ENCODE measurements around the gene MTCH1.

Gene MTCH1

GRCh38 chr6:36985808-36986703 lies at the start of gene MTCH1:
Gene MTCH1, minus strand, starts transcription at chr6:36986196. Its CDS starts 23 bp downstream, at chr6:36986173.
- peak; percentile 64 for DNase-seq (ENCODE audit: low read depth)
- peak within 1 kb of the TSS; percentile 98 for H3K4me3 ChIP-seq (ENCODE audit: low read depth, low read length)

DNA sequence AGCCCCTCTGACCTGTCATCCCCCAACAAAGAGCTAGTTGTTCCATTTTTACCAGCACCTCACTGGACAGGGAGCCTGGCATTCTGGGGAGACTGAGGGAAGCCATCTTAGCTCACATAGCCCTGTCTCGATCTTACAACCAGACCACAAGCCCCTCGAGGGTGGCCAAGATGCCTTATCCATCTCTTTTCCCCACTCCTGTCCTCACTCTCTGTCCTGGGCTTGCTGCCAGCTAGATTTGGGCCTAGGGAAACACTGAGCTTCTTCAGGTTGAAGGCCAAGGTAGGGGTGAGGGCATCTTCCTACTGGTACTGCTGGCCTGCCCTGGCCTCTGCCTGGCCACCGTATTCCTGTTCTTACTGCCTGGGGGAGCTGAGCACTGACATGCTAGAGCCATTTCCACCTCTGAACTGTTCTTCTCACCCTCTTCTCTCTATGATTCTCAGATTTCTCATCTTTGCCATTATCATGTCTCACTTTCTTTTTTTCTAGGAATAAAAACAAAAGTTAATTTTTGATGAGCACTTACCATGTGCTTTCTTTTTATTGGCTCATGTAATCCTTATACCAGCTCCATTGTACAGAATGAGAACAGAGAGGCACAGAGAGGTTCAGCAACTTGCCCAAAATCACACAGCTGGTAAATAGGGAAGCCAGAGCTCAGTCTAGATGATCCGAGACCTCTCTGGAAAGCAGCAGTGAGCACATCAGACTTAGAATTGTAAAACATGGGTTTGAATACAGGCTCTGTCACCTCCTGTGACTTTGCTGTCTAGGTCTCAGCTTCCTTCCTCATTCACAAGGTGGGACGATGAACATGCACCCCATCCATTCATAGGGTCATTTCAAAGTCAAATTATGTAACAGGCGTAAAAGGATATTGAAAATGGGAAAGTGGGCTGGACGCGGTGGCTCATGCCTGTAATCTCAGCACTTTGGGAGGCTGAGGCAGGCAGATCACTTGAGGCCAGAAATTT lies 48.1 kb upstream of the MTCH1 start:
- no peak for DNase-seq (ENCODE audit: low read depth)
- H3K4me3 ChIP-seq (ENCODE audit: low read depth, low read length), result no peak overlapping the region

DNA sequence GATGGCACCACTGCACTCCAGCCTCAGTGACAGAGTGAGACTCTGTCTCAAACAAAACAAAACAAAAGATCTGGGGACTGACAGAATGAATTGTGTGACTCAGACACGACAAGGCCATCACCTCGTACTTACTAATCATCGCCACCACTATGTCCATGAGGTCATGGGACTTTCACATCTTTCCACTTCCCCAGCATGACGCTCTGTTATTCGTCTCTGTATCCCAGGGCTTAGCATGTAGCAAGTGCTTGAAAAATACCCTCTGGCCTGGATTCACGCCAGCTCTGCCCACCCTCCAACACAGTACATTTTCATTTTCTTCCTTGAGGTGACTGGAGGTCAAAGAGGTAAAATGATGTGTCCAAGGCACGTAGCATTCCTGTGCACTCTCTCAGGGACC lies 47.3 kb upstream of the MTCH1 start:
- DNase-seq (ENCODE audit: low read depth), result no peak
- H3K4me3 ChIP-seq (ENCODE audit: low read depth, low read length), result no peak overlapping the region

GRCh38 chr6:37032239-37032638 lies 46.2 kb upstream of the MTCH1 start:
- H3K4me3 ChIP-seq (ENCODE audit: low read depth, low read length), result no peak overlapping the region
- DNase-seq (ENCODE audit: low read depth), result no peak

GRCh38 chr6:37030599-37030998 lies 44.6 kb upstream of the MTCH1 start:
- H3K4me3 ChIP-seq (ENCODE audit: low read depth, low read length), result no peak overlapping the region
- DNase-seq (ENCODE audit: low read depth), result no peak

GRCh38 chr6:37029249-37029971 lies 43.4 kb upstream of the MTCH1 start:
- peak; percentile 57 for DNase-seq (ENCODE audit: low read depth)
- H3K4me3 ChIP-seq (ENCODE audit: low read depth, low read length), result no peak overlapping the region

- H3K4me3 ChIP-seq (ENCODE audit: low read depth, low read length), result no peak overlapping the region
- DNase-seq (ENCODE audit: low read depth), result no peak
These were observed 41.9 kb upstream of the MTCH1 start for GRCh38 chr6:37027811-37028469.

GRCh38 chr6:37027036-37027720 lies 41.2 kb upstream of the MTCH1 start:
- H3K4me3 ChIP-seq (ENCODE audit: low read depth, low read length), result no peak overlapping the region
- DNase-seq (ENCODE audit: low read depth), result no peak

DNA sequence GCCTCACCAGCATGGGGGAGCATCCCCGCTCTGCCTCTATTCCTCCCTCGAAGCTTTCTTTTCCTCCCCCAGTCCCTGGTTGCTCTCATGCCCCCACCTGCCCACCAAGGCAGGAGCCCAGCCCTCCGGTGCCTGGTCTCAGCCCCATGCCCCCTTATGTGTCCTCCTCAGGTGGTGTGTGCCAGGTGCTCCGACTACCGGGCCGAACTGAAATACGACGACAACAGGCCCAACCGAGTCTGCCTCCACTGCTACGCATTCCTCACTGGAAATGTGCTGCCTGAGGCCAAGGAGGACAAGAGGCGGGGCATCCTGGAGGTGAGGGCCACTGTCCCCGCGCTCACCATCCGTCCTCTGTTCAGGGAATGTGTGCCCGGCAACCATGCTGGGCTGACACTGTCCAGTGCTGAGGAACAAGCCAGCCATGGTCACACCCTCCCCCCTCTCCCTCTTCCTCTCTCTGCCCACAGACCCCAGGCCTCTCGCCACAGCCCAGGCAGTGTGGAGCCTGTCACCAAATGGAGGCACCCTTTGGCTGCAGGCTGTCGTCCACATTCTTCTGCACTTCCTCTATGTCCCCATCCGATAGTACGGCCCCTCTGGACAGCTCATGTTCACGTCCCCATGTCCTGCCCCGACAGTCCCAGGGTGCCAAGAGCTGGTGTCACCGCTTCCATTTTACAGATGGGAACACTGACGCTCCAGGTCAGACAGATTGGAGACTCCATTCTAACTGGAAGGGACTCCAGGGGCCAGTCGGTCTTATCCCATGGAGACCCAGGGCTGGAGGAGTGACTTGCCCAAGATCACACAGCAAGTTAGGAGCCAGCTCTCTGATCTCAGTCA lies 39.8 kb upstream of the MTCH1 start:
- DNase-seq (ENCODE audit: low read depth), result no peak
- no peak overlapping the region for H3K4me3 ChIP-seq (ENCODE audit: low read depth, low read length)

GRCh38 chr6:37024656-37025337 lies 38.8 kb upstream of the MTCH1 start:
- no peak overlapping the region for H3K4me3 ChIP-seq (ENCODE audit: low read depth, low read length)
- DNase-seq (ENCODE audit: low read depth), result no peak

DNA sequence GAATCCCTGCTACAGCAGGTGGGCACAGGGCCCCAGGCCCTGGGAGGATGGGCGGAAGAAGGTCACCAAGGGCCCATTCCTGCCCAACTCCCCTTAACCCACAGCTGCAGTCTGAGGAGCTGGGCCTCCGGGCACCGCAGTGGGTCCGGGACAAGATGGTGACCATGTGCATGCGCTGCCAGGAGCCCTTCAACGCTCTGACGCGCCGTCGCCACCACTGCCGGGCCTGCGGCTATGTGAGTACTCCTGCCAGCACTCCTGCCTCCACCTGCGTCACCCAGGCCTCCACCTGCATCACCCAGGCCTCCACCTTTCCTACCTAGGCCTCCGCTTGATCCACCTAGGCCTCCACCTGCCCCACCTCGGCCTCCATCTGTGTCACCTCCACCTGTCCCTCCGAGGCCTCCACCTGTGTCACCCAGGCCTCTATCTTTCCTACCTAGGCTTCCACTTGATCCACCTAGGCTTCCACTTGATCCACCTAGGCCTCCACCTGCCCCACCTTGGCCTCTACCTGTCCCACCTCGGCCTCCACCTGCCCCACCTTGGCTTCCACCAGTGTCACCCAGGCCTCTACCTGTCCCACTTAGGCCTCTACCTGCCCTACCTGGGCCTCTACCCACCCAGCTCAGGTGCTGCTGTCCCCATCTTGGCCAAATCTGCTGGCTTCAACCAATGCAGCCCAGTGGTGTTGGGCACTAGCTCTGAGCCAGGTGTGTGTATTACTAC lies 36.3 kb upstream of the MTCH1 start:
- no peak overlapping the region for H3K4me3 ChIP-seq (ENCODE audit: low read depth, low read length)
- no peak for DNase-seq (ENCODE audit: low read depth)

DNA sequence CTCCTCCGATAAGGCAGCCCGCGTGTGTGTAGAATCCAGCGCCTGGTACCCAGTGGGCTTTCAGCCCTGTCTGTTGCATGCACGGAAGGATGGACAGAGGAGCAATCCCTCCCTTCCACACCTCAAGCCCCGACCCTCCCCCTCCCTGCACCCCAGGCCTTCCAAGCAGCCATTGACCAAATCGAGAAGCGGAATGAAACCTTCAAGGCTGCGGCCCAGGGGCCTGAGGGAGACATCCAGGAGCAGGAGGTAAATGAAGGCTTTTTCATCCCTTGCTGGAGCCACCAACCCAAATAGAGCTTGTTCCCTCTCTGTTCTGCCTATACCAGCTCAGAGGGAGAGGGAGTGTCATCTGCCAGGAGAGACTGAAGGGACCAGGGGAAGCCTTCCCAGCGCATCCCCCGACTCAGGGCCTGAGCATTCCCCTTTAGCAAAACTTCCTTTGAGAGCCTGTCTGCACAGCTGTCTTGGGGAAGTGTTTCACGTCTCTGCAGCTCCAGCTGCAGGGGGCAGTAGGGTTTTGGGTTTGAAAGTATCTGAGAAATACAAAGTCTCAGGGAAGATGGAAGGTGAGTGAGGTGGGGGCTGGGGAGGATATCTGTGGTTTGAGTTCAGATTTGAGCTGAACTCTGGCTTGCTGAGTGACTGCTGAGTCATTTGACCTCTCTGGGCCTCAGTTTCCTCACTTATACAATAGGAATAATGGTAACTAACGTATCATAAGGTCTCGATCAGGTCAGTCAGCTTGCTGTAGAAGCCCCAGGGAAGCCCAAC lies 35.5 kb upstream of the MTCH1 start:
- no peak overlapping the region for H3K4me3 ChIP-seq (ENCODE audit: low read depth, low read length)
- DNase-seq (ENCODE audit: low read depth), result peak; percentile 10

DNA sequence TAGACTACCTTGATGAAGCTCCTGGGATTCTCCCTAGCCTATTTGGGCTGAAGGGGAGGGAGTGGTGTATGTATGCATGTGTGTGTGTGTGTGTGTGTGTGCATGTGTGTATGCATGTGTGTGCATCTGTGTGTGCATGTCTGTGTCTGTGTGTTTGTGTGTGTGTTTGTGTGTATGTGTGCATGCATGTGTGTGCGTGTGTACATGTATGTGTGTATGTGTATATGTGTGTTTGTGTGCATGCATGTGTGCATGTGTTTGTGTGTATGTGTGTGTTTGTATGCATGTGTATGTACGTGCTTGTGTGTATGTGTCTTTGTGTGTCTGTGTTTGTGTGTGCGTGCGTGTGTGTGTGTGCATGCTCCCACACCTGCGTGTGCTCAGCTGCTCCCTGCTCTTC lies 34.8 kb upstream of the MTCH1 start:
- no peak overlapping the region for H3K4me3 ChIP-seq (ENCODE audit: low read depth, low read length)
- DNase-seq (ENCODE audit: low read depth), result no peak

GRCh38 chr6:37020381-37020780 lies 34.4 kb upstream of the MTCH1 start:
- H3K4me3 ChIP-seq (ENCODE audit: low read depth, low read length), result no peak overlapping the region
- no peak for DNase-seq (ENCODE audit: low read depth)

- no peak for DNase-seq (ENCODE audit: low read depth)
- H3K4me3 ChIP-seq (ENCODE audit: low read depth, low read length), result no peak overlapping the region
These were observed 33.1 kb upstream of the MTCH1 start for GRCh38 chr6:37019065-37019450.

Data from skeletal muscle cell (primary cell).